Endothelial cell of umbilical vein (primary cell): ENCODE data around the gene GLDN. TPM values are rescaled to one million over a fixed set of nuclear protein-coding genes. Genes with fewer than 3 reads are reported as not detected.

Experiments used
- BruUV-seq: library from RNA; stranded (reverse); fragments of 400-500 nt; replicated peaks from 2 replicates; lab custom pipeline; 2021; lab: Mats Ljungman, UMichigan
- CTCF ChIA-PET: fragments of 300-600, 350-600 bp; sonication (Branson Sonifier 250); formaldehyde crosslinking; loops from one replicate; lab custom pipeline; 2021; ENCODE audit warnings: antibody characterized with exemption, inconsistent platforms; lab: Charles Lee
- POLR2A ChIA-PET: fragments of 300-600, 350-600 bp; sonication (Branson Sonifier 250); formaldehyde crosslinking; loops from one replicate; lab custom pipeline; 2021; ENCODE audit warnings: antibody characterized with exemption, inconsistent platforms; lab: Charles Lee
- DNase-seq: peaks from one replicate; pipeline ENCODE4 v3.0.0-alpha.2; 2011; ENCODE audit warnings: low read depth, low spot score
- FAIRE-seq: peaks from 2 replicates; lab custom pipeline; 2011; peaks lifted over from hg19 to GRCh38; lab: Jason Lieb, UNC
- H2AFZ ChIP-seq: 2 replicates; pipeline ENCODE4 v1.6.0; 2012; ENCODE audit warnings: low read depth, low read length, control low read depth, inconsistent platforms
- H3K27ac ChIP-seq: 2 replicates; pipeline ENCODE4 v1.5.1; 2011; ENCODE audit warnings: low read depth, mild to moderate bottlenecking, control low read depth, low read length, moderate library complexity; ENCODE audit not compliant: insufficient read depth
- H3K27me3 ChIP-seq, 2 experiments: 2 replicates each; pipeline versions ENCODE4 v1.6.0 to v1.6.1; 2011; ENCODE audit warnings: low read length in 2 of 2, mixed read lengths in 1 of 2; ENCODE audit not compliant: control insufficient read depth in 2 of 2, insufficient read depth in 2 of 2
- H3K36me3 ChIP-seq, 2 experiments: 2 replicates in 1 of 2; 3 replicates in 1 of 2; pipeline ENCODE4 v1.5.1; 2011; ENCODE audit warnings: low read length in 2 of 2, mild to moderate bottlenecking in 1 of 2, moderate library complexity in 1 of 2; ENCODE audit not compliant: control insufficient read depth in 2 of 2, insufficient read depth in 2 of 2; ENCODE audit errors: extremely low read depth in 1 of 2
- H3K4me1 ChIP-seq: 3 replicates; pipeline ENCODE4 v1.5.1; 2011; ENCODE audit warnings: mild to moderate bottlenecking, low read length; ENCODE audit not compliant: control insufficient read depth, insufficient read depth; ENCODE audit errors: extremely low read depth
- H3K4me2 ChIP-seq: 2 replicates; pipeline ENCODE4 v1.6.1; 2011; ENCODE audit warnings: low read length, control low read depth, mixed read lengths; ENCODE audit not compliant: insufficient read depth
- H3K4me3 ChIP-seq, 3 experiments: fragments of 200-600 bp in 1 of 3; sonication (generic), shearing (Covaris generic) in 1 of 3; replicated peaks in 1 of 3; 2 replicates each; pipeline ENCODE4 v1.5.1; 2011 to 2016; ENCODE audit warnings: control low read depth in 3 of 3, low read length in 3 of 3, mild to moderate bottlenecking in 2 of 3, inconsistent platforms in 1 of 3, low read depth in 1 of 3, moderate library complexity in 1 of 3; ENCODE audit not compliant: insufficient read depth in 1 of 3
- H3K79me2 ChIP-seq: 2 replicates; pipeline ENCODE4 v1.6.0; 2012; ENCODE audit warnings: low read length, inconsistent platforms; ENCODE audit not compliant: control insufficient read depth, insufficient read depth
- H3K9ac ChIP-seq: replicated peaks from 2 replicates; pipeline ENCODE3; 2011; ENCODE audit warnings: low read length, control low read depth; ENCODE audit not compliant: insufficient read depth; ENCODE audit errors: extremely low read depth
- H3K9me1 ChIP-seq: replicated peaks from 3 replicates; pipeline ENCODE4 v1.6.0; 2011; ENCODE audit warnings: mild to moderate bottlenecking, low read length; ENCODE audit not compliant: control insufficient read depth, insufficient read depth; ENCODE audit errors: extremely low read depth
- H3K9me3 ChIP-seq: replicated peaks from 2 replicates; pipeline ENCODE4 v1.5.1; 2012; ENCODE audit warnings: low read length, inconsistent platforms; ENCODE audit not compliant: control insufficient read depth, insufficient read depth
- H4K20me1 ChIP-seq: replicated peaks from 2 replicates; pipeline ENCODE3; 2011; ENCODE audit warnings: mild to moderate bottlenecking, low read length; ENCODE audit not compliant: control insufficient read depth, insufficient read depth; ENCODE audit errors: extremely low read depth
- GATA2 ChIP-seq: IDR thresholded peaks from 2 replicates; pipeline ENCODE4 v1.7.0; 2011; ENCODE audit warnings: low read depth, mild to moderate bottlenecking, moderate library complexity, mixed read lengths, low read length; ENCODE audit not compliant: insufficient read length, insufficient read depth
- POLR2AphosphoS5 ChIP-seq: IDR thresholded peaks from 2 replicates; pipeline ENCODE4 v1.6.1; 2012; ENCODE audit warnings: low read depth, mild to moderate bottlenecking, control low read depth, low read length, moderate library complexity; ENCODE audit not compliant: insufficient read depth
- dilution Hi-C: fragments of 300-500 bp; cut with MboI; formaldehyde crosslinking; loops from one replicate; pipeline ENCODE4 v1.15.0; 2019; ENCODE audit warnings: low sequenced_read_pairs; ENCODE audit not compliant: extremely low pct_ligation_motif_present
- intact Hi-C: fragments of 100-400 bp; cut with micrococcal nuclease; formaldehyde crosslinking; loops from one replicate; pipeline ENCODE4 v1.10.0; 2022
- polyA plus RNA-seq, 4 experiments: library from polyadenylated mRNA; depleted of rRNA in 3 of 4; stranded (reverse) in 3 of 4; unstranded in 1 of 4; fragments of >200 nt; gene quantifications; 2 replicates each; pipeline versions ENCODE4 v1.2.1 to v1.2.3, GENCODE V29; 2011 to 2012; ENCODE audit warnings: missing spikeins in 1 of 4
- total RNA-seq: library from RNA; stranded (reverse); gene quantifications from 2 replicates; pipeline ENCODE4 v1.2.3, GENCODE V29; 2021
- TF ChIP-seq, protein P1 (sequence below), 2 donors: IDR thresholded peaks; 1 replicate in 1 of 2; 2 replicates in 1 of 2; pipeline ENCODE4 v1.5.1; 2011; ENCODE audit warnings: low read length in 2 of 2, mild to moderate bottlenecking in 2 of 2, moderate library complexity in 2 of 2, control low read depth in 1 of 2, inconsistent platforms in 1 of 2, low read depth in 1 of 2; ENCODE audit not compliant: insufficient read depth in 1 of 2; ENCODE audit errors: extremely low read depth in 1 of 2
- TF ChIP-seq, protein P2 (sequence below): IDR thresholded peaks from 2 replicates; pipeline ENCODE4 v1.6.1; 2011; ENCODE audit not compliant: insufficient read depth, insufficient read length

Gene GLDN
- total and polyA plus RNA-seq, 2 donors (not counting 3 experiments of a cell fraction or from before 2014, with no cell fraction given) = not detected

DNA sequence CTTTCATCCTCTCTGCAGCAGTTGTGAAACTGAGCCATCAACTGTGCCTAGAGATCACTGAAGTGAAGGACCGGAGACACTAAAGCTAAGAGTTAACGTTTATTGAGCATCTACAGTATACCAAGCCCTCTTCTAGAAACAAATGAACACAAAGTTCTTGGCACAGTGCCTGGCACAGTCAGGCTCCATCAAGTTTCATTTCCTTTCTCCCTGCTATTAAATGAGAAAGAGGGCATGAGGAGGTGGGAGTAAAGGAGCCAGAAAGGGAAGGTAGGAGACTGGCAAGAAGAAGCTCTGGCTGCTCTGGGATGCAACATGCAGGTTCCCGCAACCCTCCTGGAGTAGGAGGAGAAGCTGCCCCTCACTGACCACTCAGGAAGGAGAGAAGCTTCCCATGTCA is 33.6 kb upstream of the GLDN start:
- no peak for FAIRE-seq
- H3K4me3 ChIP-seq = no peak overlapping the region
- no peaks in the 10 kb centered on the region for H3K79me2 ChIP-seq
- H2AFZ ChIP-seq = no peak overlapping the region
- H4K20me1 ChIP-seq = no peaks in the 10 kb centered on the region
- intact Hi-C loops (no loop called here), dilution Hi-C loops (no loop called here)
- H3K27me3 ChIP-seq = peaks cover 80 to 88% of the 10 kb centered on the region in 2 experiments
- H3K9ac ChIP-seq = no peak overlapping the region
- no peaks in the 10 kb centered on the region for H3K9me1 ChIP-seq
- H3K27ac ChIP-seq = no peak overlapping the region
- no peak for DNase-seq
- ChIA-PET POLR2A (no interaction called here), CTCF (interaction anchor here (1.3 to 1.6 kb wide), 3 partner anchors 27 to 281 kb away, joined by 3 to 5 read pairs (median 4); no protein-coding TSS in a partner anchor)
- H3K9me3 ChIP-seq = no peaks in the 10 kb centered on the region
- TF ChIP-seq GATA2 (no peak), POLR2AphosphoS5 (no peak)
- TF ChIP-seq, protein P1, sequence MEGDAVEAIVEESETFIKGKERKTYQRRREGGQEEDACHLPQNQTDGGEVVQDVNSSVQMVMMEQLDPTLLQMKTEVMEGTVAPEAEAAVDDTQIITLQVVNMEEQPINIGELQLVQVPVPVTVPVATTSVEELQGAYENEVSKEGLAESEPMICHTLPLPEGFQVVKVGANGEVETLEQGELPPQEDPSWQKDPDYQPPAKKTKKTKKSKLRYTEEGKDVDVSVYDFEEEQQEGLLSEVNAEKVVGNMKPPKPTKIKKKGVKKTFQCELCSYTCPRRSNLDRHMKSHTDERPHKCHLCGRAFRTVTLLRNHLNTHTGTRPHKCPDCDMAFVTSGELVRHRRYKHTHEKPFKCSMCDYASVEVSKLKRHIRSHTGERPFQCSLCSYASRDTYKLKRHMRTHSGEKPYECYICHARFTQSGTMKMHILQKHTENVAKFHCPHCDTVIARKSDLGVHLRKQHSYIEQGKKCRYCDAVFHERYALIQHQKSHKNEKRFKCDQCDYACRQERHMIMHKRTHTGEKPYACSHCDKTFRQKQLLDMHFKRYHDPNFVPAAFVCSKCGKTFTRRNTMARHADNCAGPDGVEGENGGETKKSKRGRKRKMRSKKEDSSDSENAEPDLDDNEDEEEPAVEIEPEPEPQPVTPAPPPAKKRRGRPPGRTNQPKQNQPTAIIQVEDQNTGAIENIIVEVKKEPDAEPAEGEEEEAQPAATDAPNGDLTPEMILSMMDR (IDR thresholded peaks at IDR 0.05; ENCODE audit: extremely low read depth in 1 of 2, insufficient read depth in 1 of 2, low read depth in 1 of 2, low read length in 2 of 2) = no peak
- H3K4me2 ChIP-seq = no peak overlapping the region
- H3K4me1 ChIP-seq = no peaks in the 10 kb centered on the region
- BruUV-seq = no TSS peak
- no peaks in the 10 kb centered on the region for H3K36me3 ChIP-seq

DNA sequence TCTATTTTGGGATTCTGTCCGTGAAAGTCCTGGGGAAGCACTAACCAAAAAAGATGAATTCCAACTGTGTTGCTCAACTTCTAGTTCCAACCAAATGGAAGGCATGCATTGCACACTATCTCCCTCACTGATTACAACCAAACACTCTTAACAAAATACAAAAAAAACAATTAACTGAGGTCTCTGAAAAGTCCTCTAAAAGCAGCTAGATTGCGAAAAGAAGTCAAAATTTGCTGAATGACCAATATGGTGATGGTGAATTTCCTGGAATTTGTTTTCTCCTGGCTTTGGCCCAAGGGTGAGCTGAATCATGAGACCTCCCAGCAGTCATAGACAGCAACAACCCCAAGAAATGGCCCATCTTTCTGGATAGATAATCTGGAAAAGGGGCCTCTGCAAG is 31.4 kb upstream of the GLDN start:
- no peaks in the 10 kb centered on the region for H3K4me1 ChIP-seq
- CTCF ChIA-PET = interaction anchor here (0.9 to 1.2 kb wide), 3 partner anchors 11 to 23 kb away, joined by 3 to 4 read pairs (median 3); no protein-coding TSS in a partner anchor

More for the DNA sequence above, 31.4 kb upstream of the GLDN start:
- Histone ChIP-seq H3K4me2 (no peak overlapping the region), H3K9me1 (no peaks in the 10 kb centered on the region), H3K9me3 (no peaks in the 10 kb centered on the region), H3K36me3 (no peaks in the 10 kb centered on the region), H3K79me2 (no peaks in the 10 kb centered on the region), H4K20me1 (no peaks in the 10 kb centered on the region), H3K27me3 (peaks cover 84 to 90% of the 10 kb centered on the region in 2 experiments), H3K27ac (no peak overlapping the region), H2AFZ (no peak overlapping the region), H3K9ac (no peak overlapping the region), H3K4me3 (no peak overlapping the region)
- no TSS peak for BruUV-seq
- dilution Hi-C loops (no loop called here), intact Hi-C loops (no loop called here)
- POLR2A ChIA-PET = no interaction called here
- no peak for TF ChIP-seq GATA2
- TF ChIP-seq, protein P2, sequence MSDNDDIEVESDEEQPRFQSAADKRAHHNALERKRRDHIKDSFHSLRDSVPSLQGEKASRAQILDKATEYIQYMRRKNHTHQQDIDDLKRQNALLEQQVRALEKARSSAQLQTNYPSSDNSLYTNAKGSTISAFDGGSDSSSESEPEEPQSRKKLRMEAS = no peak
- DNase-seq = no peak
- no peak for FAIRE-seq
